HL-60 (cell line): ENCODE results near the gene SLC2A8.

Experiments used
- DNase-seq, 2 experiments: peaks; one replicate each; pipeline ENCODE4 v3.0.0-alpha.2; 2010 to 2020; ENCODE audit warnings: low read depth in 1 of 2, low spot score in 1 of 2
- H3K27ac ChIP-seq: fragments of 250-450 bp; sonication (Bioruptor Pico); replicated peaks from 2 replicates; pipeline ENCODE4 v1.5.1; 2020; ENCODE audit warnings: mild to moderate bottlenecking, moderate library complexity
- H3K27me3 ChIP-seq: fragments of 250-450 bp; sonication (Bioruptor Pico); 2 replicates; pipeline ENCODE4 v1.5.1; 2021; ENCODE audit warnings: mild to moderate bottlenecking, moderate library complexity; ENCODE audit not compliant: insufficient read depth, poor library complexity, severe bottlenecking
- H3K4me3 ChIP-seq: replicated peaks from 2 replicates; pipeline ENCODE4 v1.5.1; 2011; ENCODE audit warnings: mild to moderate bottlenecking, control low read depth, low read length; ENCODE audit not compliant: insufficient read depth
- GABPA ChIP-seq: IDR thresholded peaks from 2 replicates; pipeline ENCODE4 v1.6.1; 2012; ENCODE audit warnings: low read depth
- POLR2AphosphoS5 ChIP-seq: IDR thresholded peaks from 2 replicates; pipeline ENCODE4 v1.6.1; 2012; ENCODE audit warnings: low read depth
- SPI1 ChIP-seq: IDR thresholded peaks from 2 replicates; pipeline ENCODE4 v1.6.1; 2012; ENCODE audit warnings: low read depth, mild to moderate bottlenecking, borderline replicate concordance
- TF ChIP-seq, protein P1 (sequence below): IDR thresholded peaks from 2 replicates; pipeline ENCODE4 v1.6.1; 2012; ENCODE audit warnings: low read depth; ENCODE audit not compliant: insufficient replicate concordance
- TF ChIP-seq, protein P2 (sequence below): IDR thresholded peaks from one replicate; pipeline ENCODE4 v1.5.1; 2011; ENCODE audit warnings: low read length, control low read depth, inconsistent platforms; ENCODE audit not compliant: insufficient read depth

Gene SLC2A8

DNA sequence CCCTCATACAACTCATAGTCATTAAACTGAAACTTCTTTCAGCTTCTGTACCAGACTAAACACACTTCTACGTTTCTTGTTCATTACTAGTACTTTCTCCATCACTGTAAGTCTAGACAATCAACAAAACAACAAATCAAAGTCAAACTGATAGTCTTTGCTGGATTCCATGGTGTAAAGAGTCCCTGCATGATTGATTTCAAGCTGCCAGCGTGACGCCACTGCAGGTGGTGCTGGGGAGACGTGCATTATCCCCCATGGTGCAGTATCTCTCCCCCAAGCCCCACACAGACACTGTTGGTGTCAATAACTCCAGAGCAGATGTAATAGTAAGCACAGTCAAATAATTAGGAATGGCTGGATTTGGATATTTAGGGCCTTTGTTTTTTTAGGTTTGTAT is 10.7 kb upstream of the SLC2A8 start:
- Histone ChIP-seq H3K27me3 (no peaks in the 10 kb centered on the region), H3K27ac (no peak overlapping the region), H3K4me3 (no peak overlapping the region)
- no peak for DNase-seq
- TF ChIP-seq SPI1 (no peak), POLR2AphosphoS5 (no peak), GABPA (no peak)
- TF ChIP-seq, protein P1, sequence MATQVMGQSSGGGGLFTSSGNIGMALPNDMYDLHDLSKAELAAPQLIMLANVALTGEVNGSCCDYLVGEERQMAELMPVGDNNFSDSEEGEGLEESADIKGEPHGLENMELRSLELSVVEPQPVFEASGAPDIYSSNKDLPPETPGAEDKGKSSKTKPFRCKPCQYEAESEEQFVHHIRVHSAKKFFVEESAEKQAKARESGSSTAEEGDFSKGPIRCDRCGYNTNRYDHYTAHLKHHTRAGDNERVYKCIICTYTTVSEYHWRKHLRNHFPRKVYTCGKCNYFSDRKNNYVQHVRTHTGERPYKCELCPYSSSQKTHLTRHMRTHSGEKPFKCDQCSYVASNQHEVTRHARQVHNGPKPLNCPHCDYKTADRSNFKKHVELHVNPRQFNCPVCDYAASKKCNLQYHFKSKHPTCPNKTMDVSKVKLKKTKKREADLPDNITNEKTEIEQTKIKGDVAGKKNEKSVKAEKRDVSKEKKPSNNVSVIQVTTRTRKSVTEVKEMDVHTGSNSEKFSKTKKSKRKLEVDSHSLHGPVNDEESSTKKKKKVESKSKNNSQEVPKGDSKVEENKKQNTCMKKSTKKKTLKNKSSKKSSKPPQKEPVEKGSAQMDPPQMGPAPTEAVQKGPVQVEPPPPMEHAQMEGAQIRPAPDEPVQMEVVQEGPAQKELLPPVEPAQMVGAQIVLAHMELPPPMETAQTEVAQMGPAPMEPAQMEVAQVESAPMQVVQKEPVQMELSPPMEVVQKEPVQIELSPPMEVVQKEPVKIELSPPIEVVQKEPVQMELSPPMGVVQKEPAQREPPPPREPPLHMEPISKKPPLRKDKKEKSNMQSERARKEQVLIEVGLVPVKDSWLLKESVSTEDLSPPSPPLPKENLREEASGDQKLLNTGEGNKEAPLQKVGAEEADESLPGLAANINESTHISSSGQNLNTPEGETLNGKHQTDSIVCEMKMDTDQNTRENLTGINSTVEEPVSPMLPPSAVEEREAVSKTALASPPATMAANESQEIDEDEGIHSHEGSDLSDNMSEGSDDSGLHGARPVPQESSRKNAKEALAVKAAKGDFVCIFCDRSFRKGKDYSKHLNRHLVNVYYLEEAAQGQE = no peak
- TF ChIP-seq, protein P2, sequence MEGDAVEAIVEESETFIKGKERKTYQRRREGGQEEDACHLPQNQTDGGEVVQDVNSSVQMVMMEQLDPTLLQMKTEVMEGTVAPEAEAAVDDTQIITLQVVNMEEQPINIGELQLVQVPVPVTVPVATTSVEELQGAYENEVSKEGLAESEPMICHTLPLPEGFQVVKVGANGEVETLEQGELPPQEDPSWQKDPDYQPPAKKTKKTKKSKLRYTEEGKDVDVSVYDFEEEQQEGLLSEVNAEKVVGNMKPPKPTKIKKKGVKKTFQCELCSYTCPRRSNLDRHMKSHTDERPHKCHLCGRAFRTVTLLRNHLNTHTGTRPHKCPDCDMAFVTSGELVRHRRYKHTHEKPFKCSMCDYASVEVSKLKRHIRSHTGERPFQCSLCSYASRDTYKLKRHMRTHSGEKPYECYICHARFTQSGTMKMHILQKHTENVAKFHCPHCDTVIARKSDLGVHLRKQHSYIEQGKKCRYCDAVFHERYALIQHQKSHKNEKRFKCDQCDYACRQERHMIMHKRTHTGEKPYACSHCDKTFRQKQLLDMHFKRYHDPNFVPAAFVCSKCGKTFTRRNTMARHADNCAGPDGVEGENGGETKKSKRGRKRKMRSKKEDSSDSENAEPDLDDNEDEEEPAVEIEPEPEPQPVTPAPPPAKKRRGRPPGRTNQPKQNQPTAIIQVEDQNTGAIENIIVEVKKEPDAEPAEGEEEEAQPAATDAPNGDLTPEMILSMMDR = no peak

DNA sequence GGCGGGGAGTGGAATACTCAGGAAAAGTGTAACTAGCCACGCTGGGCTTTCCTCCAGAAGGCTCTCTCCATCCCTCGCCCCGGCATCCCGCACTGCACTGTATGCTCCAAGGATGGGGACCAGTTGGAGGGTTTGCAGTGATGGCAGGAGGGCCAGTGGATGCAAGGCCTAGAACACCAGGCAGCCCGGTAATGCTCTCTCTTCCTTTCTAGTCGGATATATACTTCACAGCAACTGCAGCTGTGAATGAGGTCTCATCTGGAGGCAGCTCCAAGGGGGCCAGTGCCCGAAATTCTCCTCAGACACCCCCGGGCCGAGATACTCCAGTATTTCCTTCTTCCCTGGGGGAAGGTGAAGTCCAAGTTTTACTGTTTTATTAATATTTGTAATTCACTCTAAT is 10.0 kb upstream of the SLC2A8 start:
- H3K27ac ChIP-seq = peak overlapping the region; percentile 69
- TF ChIP-seq POLR2AphosphoS5 (no peak), SPI1 (no peak)

DNA sequence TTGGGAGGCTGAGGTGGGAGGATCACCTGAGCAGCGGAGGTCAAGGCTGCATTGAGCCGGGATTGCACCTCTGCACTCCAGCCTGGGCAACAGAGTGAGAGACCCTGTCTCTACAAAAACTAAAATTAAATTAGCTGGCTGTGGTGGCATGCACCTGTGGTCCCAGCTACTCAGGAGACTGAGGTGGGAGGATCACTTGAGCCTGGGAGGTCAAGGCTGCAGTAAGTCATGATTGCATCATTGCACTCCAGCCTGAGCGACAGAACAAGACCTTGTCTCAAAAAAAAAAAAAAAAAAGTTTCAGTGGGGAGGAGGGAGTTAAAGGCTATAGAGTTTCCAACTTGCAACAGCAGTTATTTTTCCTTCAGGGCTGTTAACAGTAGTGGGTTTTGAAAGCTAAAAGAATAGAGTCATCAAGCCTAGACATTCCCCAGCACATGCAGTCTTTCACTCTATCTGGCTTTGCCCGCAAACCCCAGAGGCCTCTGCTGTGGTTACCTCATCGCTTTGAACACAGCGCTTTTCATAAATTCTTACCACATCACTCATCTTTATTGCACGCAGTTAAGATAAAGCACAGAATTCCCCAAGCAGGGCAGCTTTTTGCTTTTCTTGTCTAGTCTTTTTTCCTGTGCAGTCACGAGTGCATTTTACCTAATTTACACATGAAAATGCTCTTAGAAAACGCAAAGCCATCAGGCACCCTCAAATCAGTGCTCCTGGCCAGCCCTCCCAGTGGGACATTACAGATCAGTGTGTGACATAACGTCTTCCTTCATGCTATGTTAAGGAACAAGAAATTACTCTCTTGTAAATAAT is 8.7 kb upstream of the SLC2A8 start:
- peak overlapping the region; percentile 78 for H3K27ac ChIP-seq
- TF ChIP-seq POLR2AphosphoS5 (peak; percentile 84), SPI1 (no peak), GABPA (peak; percentile 38; the same call in 1 of the 2 replicates)
- TF ChIP-seq, protein P2 = no peak
- TF ChIP-seq, protein P1 = no peak
- H3K4me3 ChIP-seq = no peak overlapping the region
- DNase-seq = peak; percentile 89 to 96
- no peaks in the 10 kb centered on the region for H3K27me3 ChIP-seq

More for the DNA sequence above, 10.0 kb upstream of the SLC2A8 start:
- Histone ChIP-seq H3K27me3 (no peaks in the 10 kb centered on the region), H3K4me3 (no peak overlapping the region)
- no peak for DNase-seq

DNA sequence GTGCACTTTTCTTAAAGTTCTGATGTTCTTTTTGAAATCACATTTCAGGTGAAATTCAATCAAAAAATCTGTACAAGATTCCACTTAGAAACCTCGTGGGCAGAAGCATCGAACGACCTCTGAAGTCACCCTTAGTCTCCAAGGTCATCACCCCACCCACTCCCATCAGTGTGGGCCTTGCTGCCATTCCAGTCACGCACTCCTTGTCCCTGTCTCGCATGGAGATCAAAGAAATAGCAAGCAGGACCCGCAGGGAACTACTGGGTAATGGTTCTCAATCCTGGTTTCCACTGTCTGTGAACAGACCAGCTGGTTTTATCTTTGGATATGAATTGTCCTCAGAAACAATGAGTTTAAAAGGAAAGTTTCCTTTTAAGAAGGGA is 8.1 kb upstream of the SLC2A8 start:
- TF ChIP-seq SPI1 (no peak), GABPA (no peak), POLR2AphosphoS5 (no peak)
- TF ChIP-seq, protein P2 = no peak
- TF ChIP-seq, protein P1 = no peak
- DNase-seq = no peak
- Histone ChIP-seq H3K27me3 (no peaks in the 10 kb centered on the region), H3K4me3 (no peak overlapping the region), H3K27ac (peak overlapping the region; percentile 78)
